Upper lobe of right lung (tissue), 1 donor: Measurements from ENCODE around the gene GOLGA1. TPM values are rescaled to one million over a fixed set of nuclear protein-coding genes. Genes with fewer than 3 reads are reported as not detected.

Source experiments
- ATAC-seq: fragments of 200-7000 bp; cut with Tn5 transposase; one replicate; pipeline ENCODE4 v1.9.1; 2020; ENCODE audit warnings: mild to moderate bottlenecking, moderate library complexity
- DNase-seq: peaks from one replicate; pipeline ENCODE4 v3.0.0-alpha.2; 2020
- H3K27ac ChIP-seq: fragments of 200-600 bp; one replicate; pipeline ENCODE4 v1.8.0; 2022
- H3K27me3 ChIP-seq: fragments of 200-600 bp; one replicate; pipeline ENCODE4 v1.8.0; 2022; ENCODE audit warnings: mild to moderate bottlenecking
- H3K36me3 ChIP-seq: fragments of 200-600 bp; one replicate; pipeline ENCODE4 v1.8.0; 2022
- H3K4me1 ChIP-seq: fragments of 200-600 bp; one replicate; pipeline ENCODE4 v1.8.0; 2022
- H3K4me3 ChIP-seq: fragments of 200-600 bp; one replicate; pipeline ENCODE4 v1.8.0; 2022; ENCODE audit warnings: mild to moderate bottlenecking
- H3K9me3 ChIP-seq: fragments of 200-600 bp; one replicate; pipeline ENCODE4 v1.8.0; 2022
- intact Hi-C: fragments of 100-400 bp; cut with DNase I; formaldehyde crosslinking; loops from one replicate; pipeline ENCODE4 v1.11.0; 2022
- total RNA-seq: library from RNA; stranded (reverse); fragmentation: NEBNext Ultra II Directional; extraction: Animal tissue kit (Norgen Biotek cat#: 25700); gene quantifications from one replicate; pipeline ENCODE4 v1.2.1, GENCODE V29; 2021
- TF ChIP-seq, protein P1 (sequence below): fragments of 200-600 bp; IDR thresholded peaks from one replicate; pipeline ENCODE4 v1.8.0; 2022; ENCODE audit warnings: antibody characterized with exemption
- donor health status: DM: no; HTN: yes; CAD: no; lungs with severe emphysema.

Gene GOLGA1
- total RNA-seq, 1 donor from 2014 or later = 17.9 TPM

DNA sequence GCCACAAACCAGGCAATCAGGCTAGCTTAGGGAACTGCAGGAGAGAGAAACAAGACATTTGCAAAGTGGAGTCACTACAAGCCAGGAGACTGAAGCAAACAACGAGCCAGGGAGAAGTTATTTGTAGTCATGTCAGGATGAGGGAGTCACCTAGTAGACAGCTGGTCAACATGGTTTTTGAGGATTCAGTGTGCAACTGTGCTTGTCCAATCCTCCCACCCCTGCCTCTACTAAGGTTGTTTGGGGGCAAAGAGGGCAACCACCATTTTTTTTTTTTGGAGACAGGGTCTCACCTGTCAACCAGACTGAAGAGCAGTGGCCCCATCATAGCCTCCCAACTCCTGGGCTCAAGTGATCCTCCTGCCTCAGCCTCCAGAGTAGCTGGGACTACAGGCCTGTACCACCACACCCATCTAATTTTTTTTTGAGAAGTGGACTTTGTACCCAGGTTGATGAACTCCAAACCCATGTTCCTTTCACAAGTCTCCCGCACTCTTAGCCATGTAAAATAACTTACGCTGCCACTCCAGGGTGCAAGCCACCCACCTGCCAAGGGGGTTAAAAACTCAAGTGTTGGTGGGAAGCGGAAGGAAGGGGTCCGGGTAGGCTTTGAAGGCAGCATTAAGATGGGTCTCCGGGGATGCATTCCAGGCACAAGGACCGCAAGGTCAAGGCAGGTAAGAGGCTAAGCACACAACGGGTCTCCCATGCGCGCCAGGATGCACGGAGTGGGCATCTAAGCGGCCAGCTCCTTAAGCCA is 80.1 kb downstream of the GOLGA1 start:
- Histone ChIP-seq H3K36me3 (peaks cover 46% of the 10 kb centered on the region), H3K9me3 (no peaks in the 10 kb centered on the region), H3K4me1 (peaks cover 30% of the 10 kb centered on the region), H3K27ac (peak overlapping the region; percentile 93), H3K27me3 (no peaks in the 10 kb centered on the region), H3K4me3 (peak overlapping the region; percentile 94)
- intact Hi-C loops = no loop called here
- no peak for ATAC-seq
- TF ChIP-seq, protein P1, sequence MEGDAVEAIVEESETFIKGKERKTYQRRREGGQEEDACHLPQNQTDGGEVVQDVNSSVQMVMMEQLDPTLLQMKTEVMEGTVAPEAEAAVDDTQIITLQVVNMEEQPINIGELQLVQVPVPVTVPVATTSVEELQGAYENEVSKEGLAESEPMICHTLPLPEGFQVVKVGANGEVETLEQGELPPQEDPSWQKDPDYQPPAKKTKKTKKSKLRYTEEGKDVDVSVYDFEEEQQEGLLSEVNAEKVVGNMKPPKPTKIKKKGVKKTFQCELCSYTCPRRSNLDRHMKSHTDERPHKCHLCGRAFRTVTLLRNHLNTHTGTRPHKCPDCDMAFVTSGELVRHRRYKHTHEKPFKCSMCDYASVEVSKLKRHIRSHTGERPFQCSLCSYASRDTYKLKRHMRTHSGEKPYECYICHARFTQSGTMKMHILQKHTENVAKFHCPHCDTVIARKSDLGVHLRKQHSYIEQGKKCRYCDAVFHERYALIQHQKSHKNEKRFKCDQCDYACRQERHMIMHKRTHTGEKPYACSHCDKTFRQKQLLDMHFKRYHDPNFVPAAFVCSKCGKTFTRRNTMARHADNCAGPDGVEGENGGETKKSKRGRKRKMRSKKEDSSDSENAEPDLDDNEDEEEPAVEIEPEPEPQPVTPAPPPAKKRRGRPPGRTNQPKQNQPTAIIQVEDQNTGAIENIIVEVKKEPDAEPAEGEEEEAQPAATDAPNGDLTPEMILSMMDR = no peak
- no peak for DNase-seq

DNA sequence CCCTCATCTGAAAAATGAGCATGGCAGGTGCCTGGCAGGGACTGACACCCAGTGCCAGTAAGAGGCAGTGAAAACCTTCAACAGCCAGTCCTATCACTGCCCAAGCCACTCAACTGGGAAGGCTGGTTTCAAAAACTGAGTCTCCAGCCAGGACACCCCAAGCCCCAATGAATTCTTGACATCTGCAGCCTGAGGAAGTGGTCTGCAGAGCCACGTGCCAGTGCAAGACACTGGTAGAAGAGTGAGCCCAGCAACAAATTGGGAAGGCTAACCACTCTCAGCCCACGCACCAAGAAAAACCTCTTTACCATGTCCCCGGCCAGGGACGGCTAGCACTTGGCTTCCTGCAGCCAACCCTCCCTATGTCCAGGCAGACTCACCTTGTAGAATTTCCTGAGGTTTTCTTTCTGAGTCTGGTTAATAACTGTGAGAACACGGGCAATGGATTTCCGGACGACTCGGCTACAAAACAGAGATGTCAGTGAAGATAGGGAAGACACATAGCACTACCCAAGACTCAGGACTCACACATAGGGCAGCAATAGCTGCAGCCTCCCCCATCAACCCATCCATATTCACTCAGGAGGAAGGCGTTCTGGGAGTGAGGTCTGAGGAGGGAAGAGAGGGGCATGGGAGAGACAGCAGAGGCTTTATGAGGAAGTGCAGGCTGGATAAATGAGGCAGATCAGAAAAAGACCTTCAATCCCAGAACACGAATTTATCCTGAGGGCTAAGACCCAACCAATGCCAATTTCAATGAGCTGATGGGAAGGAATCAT is 80.9 kb downstream of the GOLGA1 start:
- peak overlapping the region; percentile 93 for H3K27ac ChIP-seq
- no peaks in the 10 kb centered on the region for H3K9me3 ChIP-seq

DNA sequence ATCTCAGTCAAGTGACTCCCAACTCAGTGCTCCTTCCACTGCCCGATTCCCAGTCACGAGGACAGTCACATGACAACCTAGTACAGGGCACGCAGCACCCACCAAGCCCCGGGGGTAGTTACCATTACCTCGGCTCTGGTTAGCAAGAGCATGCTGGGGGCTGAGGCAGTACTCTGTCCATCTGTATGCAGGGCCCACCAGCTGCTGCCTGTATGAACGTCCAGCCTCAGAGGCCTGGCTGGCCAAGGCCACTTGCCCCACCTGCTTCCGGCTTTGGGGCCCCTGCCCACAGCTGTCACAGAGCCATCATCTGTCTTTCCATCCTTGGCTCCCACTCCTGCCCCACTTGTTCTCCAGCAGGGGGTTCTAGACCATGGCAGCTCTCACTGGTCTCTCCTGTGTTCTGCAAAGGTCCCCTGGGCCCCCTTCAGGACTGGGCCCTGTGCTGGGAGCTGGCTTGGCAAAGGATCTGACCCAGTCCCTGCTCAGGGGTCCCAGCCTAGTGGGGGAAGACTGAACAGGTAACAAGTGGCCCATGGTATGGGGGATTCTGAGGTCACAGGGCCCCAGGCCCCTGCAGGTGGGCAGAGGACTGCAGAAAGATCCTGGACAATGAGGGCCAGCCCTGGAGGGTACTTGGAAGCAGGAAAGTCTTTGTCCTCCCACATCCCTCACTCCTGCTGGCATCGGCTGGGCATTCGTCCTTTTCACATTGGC is 82.4 kb downstream of the GOLGA1 start:
- TF ChIP-seq, protein P1 = no peak
- no peak overlapping the region for H3K27ac ChIP-seq
- intact Hi-C loops = no loop called here
- H3K27me3 ChIP-seq = no peaks in the 10 kb centered on the region
- DNase-seq (no peak), ATAC-seq (no peak)
- no peak overlapping the region for H3K4me3 ChIP-seq
- no peaks in the 10 kb centered on the region for H3K9me3 ChIP-seq
- peaks cover 25% of the 10 kb centered on the region for H3K4me1 ChIP-seq
- peaks cover 46% of the 10 kb centered on the region for H3K36me3 ChIP-seq

More for the DNA sequence above, 80.9 kb downstream of the GOLGA1 start:
- TF ChIP-seq, protein P1 = no peak
- DNase-seq (no peak), ATAC-seq (no peak)
- Histone ChIP-seq H3K4me1 (peaks cover 30% of the 10 kb centered on the region), H3K4me3 (peak overlapping the region; percentile 94), H3K27me3 (no peaks in the 10 kb centered on the region), H3K36me3 (peaks cover 46% of the 10 kb centered on the region)
- intact Hi-C loops = no loop called here

DNA sequence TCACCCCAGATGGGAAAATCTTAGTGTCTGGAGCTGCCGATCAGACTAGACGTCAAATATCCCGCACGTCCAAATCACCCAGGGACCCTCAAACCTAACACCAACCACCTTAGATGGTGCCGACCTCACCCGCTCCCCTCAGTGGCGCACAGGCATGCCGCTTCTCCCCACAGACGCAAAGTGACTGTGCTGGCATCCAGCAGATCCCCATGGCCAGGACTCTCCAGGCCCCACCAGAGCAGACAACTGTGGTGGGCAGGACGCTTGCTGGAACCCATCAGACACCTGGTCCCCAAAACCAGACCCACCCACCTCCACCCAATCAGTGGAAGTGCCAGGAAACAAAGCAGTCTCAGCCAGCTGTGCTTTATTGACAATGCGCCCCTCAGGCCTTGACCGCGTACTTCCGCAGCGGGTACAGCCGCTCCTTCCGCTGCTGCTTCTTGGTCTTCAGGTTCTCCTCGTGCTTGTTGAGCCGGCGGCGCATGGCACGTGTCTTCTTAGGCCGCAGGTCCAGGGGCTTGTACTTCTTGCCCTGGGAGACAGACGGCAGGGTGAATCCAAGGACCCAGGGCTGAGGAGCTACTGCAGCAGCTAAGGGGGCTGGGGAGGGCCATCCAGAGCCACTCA is 83.2 kb downstream of the GOLGA1 start:
- Histone ChIP-seq H3K27ac (no peak overlapping the region), H3K9me3 (no peaks in the 10 kb centered on the region), H3K4me3 (no peak overlapping the region), H3K4me1 (peaks cover 23% of the 10 kb centered on the region), H3K36me3 (peaks cover 46% of the 10 kb centered on the region), H3K27me3 (no peaks in the 10 kb centered on the region)
- TF ChIP-seq, protein P1 = no peak
- DNase-seq (no peak), ATAC-seq (no peak)
- intact Hi-C loops = no loop called here
